GM21737 (cell line): ENCODE data around the gene KRCC1.
A peak's percentile ranks its signal among the peaks of the same experiment; 100 is the strongest.
"Not testable (repeated sequence)": the region's sequence is repeated elsewhere in the genome, so short reads cannot be mapped to it uniquely, and the experiment has no call there.

Experiments
- ATAC-seq: cut with Tn5 transposase; IDR thresholded peaks from one replicate; pipeline ENCODE4 v1.9.1; 2021; ENCODE audit warnings: mild to moderate bottlenecking, moderate library complexity; ENCODE audit not compliant: unreplicated experiment

KRCC1 gene

DNA sequence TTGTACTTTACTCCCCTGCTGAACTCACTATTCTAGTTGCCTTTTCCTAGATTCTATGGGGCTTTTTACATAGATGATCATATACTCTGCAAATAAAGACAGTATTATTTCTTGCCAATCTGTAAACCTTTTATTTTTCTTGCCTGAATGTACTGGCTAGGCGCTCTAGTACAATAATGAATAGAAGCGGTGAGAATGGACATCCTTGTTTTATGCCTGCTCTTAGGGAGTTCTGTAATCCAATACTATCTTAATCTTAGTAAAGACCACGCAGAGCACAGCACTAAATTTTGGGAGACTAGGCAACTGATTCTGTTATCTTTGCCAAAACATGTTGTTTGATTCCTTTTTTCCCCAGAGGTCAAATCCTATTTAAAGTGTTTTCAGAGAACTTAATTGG is 7.0 kb downstream of the KRCC1 start:
- ATAC-seq, result no peak

DNA sequence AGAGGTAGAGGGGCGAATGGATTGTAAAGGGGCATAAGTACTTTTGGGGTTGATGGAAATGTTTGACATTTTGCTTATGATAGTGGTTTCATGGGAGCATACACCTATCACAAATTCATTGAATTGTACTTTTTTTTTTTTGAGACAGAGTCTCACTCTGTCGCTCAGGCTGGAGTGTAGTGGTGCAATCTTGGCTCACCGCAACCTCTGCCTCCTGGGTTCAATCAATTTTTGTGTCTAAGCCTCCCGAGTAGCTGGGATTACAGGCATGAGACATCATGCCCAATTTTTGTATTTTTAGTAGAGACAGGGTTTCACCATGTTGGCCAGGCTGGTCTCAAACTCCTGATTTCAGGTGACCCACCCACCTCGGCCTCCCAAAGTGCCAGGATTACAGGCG is 10.0 kb downstream of the KRCC1 start:
- not testable (repeated sequence) for ATAC-seq

DNA sequence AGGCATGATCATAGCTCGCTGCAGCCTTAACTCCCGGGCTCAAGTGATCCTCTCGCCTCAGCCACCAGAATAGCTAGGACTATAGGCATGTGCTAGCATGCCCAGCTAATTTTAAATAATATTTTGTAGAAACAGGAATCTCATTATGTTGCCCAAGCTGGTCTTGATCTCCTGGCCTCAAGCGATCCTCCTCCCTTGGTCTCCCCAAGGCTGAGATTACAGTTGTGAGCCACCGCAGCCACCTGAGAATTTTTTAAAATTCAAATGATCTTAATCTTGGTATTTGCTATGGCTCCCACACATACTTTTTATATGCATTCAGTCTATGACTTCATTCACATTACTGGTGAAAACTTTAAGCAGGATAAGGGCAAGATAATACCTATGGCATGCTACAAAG is 13.1 kb downstream of the KRCC1 start:
- ATAC-seq, result no peak

DNA sequence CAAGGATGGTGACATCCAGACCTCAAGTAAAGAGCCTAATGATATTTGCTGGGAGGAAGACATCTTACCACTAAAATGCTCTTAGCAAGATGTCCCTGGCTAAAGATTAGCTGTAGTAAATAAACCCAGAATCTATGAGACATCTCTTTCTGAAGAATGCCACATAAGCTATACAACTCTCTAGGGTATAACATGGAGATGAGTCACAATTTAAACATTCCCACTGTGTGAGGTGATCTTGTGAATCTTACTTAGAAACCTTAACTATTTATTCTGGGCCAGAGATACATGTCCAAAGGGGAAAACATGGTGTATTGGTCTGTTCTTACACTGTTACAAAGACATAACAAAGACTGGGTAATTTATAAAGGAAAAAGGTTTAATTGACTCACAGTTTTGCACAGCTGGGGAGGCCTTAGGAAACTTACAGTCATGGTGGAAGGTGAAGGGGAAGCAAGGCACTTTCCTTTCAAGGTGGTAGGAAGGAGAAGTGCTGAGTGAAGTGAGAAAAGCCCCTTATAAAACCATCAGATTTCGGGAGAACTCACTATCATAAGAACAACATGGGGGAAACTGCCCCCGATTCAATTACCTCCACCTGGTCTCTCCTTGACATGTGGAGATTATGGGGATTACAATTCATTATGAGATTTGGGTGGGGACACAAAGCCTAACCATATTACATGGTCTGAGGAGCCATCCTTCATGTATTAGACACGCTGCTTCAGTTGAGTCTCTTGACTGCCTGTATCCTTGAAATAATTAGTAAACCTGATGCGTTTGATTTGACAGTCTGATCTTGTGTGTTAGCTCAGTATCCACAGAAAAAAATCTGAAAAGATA is 17.1 kb downstream of the KRCC1 start:
- no peak for ATAC-seq

DNA sequence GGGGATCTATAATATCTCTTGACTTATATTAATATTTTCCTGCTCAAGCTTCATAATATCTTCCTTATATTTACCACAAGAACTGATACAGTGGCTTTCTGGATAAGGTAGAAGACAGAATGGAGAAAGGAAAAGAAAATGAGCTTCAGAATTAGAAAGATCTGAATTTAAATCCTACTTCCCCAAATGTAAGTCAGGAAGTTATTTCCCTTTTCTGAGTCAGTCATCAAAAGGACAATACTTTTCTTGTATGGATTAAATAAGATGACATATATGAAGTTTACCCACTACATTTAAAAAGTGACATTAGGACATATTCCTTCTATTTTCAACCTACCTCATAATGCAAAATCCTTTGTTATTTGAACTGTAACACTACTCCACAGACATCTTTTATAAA is 19.0 kb downstream of the KRCC1 start:
- no peak for ATAC-seq

DNA sequence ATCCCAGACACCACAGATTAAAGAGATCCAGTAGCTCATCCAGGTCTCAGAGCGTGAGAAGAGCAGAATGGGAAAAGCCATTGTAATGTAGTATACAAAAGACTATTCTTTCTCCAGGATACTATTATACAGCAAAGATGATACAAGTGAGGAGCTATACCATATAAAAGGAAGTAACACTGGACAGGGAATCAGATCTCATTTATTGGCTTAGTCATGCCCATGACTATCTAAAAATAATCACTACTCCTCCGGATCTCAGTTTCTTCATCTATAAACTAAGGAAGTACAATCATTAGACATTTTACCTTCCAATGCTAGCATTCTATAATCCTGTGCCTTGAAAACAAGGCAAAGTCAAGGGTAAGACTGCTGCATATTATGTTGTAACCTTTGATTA is 19.4 kb downstream of the KRCC1 start:
- ATAC-seq, result no peak

DNA sequence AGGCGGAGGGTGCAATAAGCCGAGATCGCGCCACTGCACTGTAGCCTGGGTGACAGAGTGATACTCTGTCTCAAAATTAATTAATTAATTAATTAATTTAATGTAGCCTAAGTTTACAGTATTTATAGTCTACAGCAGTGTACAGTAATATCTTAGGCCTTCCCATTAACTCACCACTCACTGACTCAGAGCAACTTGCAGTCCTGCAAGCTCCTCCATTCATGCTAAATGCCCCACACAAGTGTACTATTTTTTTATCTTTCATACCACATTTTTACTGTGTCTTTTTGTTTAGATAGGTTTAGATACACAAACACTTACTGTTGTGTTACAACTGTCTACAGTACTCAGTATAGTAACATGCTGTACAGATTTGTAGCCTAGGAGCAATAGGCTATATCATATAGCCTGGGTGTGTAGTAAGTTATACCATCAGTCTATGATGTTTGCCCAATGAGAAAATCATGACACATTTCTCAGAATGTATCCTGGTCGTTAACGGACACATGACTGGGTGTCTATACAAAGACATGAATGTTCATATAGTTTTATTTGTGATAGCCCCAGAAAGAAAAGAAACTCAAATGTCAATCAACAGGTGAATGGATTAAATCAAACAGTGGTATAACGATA is 23.4 kb downstream of the KRCC1 start:
- ATAC-seq, result no peak

DNA sequence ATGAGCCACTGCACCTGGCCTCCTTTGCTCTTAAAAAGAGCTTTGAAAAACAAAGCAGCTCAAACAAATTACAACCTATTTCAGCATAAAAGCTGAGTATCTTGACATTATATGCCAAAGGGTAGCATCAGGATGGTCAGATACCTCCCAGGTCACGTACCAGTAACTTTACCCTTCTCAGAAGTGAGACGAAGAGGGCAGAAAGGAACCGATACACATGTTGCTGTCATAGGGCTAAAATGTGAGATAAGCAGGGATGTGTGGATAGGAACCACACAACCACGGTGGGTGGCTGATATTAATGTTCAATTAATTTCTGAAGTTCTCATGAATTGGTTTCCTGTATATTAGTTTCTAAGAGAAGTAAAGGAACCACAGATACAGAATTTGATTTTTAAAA is 26.7 kb downstream of the KRCC1 start:
- no peak for ATAC-seq

DNA sequence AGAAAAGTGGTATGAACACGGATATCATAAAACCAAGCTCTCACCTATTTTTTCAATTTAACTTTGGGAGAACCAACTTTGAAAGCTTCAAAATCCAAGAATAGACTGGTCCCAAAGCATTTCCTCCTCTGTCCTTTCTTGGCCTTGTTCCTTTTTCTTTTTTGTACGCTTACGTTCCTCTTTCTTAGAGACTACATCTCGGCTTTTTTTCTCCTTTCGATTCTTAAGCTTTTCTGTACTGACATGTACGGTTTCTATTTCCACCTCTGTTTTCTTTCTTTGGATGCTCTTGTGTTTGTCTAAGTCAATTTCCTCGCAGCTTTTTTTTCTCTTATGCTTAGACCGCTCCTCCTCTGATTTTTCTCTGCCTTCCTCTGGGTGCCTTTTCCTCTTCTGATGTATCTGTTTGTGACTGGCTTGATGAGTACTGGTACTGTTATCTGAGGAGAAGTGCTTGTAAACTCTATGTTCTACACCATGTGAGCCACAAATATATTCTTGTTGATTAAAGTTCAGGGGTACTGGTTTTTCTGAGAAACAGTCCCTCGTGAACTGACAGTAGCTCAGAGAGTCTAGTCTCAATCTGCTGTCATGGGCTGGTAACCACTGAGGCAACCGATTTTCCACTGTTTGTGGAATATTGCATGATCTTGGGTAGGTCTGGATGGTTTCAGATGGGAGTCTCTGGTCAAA is 27.7 kb downstream of the KRCC1 start:
- ATAC-seq, result no peak

DNA sequence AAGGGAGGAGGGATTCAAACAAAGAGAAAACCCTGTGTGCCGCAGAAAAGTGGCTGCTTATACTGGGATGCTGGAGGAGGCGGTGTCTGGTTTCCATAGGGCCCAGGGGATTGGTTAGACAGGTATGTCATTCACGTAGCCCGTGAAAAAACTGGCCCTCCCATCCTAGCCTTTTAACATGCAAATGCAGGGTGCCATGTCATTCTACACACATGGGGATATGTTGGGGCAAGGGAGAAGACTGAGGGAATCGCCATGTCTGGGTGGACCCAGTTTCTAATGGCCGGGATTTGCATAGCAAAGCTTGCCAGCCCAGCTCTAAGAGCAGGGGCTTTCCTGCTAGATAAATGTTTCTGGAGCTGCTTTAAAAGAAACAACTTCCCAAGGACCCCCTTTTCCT is 31.1 kb downstream of the KRCC1 start:
- ATAC-seq, result no peak

DNA sequence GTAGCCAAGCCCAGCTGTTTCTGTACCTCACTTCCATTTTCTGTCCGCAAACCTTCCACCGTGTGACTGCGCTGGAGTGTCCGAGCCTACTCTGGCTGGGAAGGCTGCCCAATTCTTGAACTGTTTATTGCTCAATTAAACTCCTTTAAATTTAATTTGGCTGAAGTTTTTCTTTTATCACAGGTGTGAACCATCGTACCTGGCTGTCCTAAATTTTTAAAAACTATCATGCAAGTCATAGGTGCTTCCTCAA is 33.0 kb downstream of the KRCC1 start:
- ATAC-seq, result no peak

DNA sequence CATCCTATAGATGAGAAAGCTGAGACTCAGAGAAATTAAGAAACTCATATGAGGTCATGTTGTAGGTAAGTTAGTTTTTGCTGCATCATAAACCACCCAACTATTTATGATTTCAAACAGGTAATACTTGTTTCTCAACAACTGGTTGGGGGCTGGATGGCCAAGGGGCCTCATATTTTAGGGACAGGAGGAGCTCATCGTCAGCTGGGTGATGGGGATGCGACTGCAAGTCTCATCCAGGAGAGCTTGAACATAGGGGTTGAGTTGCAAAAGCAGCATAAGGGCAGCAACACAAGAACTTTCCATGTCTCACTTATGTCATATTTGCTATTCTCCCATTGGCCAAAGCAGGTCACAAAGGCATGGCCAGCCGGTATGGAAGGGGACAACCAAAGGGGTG is 35.6 kb downstream of the KRCC1 start:
- ATAC-seq, result no peak

DNA sequence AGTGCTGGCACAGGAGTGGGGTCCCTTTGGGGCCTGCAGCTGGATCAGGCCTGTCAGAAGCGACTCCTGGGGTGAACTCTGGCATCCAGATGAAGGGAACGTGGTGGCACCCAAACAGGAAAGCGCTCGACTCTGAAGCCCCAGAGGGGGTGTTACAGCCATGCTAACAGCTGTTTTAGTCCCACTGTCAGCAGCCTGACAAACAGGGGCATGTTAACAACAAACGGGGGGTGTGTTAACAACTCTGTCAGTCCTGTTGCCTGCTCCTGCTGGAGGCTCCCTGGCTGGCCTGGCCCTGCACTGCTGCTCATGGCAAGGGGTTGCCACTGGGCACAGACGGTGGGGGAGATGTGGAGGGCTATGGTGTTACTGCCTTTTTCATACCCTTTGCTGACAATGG is 36.7 kb downstream of the KRCC1 start:
- no peak for ATAC-seq

DNA sequence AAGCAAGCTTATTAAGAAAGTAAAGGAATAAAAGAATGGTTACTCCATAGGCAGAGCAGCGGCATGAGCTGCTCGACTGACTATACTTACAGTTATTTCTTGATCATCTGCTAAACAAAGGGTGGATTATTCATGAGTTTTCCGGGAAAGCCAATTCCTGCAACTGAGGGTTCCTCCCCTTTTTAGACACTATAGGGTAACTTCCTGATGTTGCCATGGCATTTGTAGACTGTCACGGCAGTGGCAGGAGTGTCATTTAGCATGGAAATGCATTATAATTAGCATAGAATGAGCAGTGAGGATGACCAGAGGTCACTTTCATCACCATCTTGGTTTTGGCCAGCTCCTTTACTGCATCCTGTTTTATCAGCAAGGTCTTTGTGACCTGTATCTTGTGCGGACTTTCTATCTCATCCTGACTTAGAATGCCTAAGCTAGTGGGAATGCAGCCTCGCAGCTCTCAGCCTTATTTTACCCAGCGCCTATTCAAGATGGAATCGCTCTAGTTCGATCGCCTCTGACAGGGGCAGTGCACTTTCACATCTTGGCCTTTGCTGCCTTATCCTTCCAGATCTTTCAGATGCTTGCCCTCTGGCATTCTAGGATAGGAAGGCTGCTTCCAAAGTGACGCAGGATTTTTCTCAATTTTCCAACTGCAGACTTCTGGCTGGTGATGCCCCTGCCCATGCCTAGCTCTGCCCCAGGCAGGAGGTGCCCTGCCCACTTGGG is 37.3 kb downstream of the KRCC1 start:
- not testable (repeated sequence) for ATAC-seq

DNA sequence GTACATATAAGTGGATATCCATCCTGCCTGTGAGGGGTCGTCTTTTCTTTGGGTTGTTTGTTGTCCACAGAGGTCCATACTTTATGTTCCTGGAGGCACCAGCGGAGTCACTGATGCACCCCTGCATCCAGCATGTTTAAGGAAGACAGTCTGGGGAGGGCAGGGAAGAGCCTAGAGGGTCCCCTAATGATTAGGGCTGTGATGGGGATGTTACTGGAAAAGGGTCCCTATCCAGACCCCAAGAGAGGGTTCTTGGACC is 37.9 kb downstream of the KRCC1 start:
- not testable (repeated sequence) for ATAC-seq

DNA sequence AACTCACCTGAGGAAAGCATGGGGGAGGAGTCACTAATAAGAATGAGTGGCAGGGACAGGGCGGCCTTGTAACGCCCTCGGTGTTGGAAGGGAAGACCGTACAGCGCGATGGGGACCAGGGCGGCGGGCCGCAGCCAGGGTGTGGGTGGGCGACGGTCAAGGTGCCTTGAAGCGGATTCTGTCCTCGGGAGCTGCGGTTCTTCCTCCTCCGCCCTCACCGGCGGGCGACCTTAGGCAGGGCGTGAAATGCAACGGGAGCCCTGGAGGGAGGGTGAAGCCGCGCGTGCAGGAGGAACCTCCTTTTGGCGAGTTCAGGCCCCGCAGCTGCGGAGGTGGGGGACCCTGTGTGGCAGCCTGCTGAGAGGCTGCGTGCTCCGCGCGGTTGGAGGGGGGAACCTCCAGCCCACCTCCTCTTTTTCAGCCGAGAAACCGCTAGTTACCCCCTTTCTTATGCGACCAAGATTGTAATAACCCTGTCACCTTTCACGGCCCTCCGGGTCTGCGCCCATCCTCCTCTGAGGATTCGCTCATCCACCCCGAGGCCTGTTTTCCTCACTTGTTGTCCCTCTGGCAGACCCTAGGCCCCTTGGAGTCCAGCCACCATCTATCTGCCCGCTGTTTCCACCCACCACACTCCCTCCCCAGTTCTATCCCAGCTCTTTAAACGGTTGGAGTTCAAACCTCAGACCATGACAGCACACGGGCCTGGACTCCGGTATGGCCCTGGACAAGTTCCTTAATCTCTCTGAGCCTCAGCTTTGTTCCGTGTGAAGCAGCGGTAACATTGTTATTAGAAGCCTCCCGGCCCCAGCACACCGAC is 38.4 kb downstream of the KRCC1 start:
- ATAC-seq, result peak; percentile 54

DNA sequence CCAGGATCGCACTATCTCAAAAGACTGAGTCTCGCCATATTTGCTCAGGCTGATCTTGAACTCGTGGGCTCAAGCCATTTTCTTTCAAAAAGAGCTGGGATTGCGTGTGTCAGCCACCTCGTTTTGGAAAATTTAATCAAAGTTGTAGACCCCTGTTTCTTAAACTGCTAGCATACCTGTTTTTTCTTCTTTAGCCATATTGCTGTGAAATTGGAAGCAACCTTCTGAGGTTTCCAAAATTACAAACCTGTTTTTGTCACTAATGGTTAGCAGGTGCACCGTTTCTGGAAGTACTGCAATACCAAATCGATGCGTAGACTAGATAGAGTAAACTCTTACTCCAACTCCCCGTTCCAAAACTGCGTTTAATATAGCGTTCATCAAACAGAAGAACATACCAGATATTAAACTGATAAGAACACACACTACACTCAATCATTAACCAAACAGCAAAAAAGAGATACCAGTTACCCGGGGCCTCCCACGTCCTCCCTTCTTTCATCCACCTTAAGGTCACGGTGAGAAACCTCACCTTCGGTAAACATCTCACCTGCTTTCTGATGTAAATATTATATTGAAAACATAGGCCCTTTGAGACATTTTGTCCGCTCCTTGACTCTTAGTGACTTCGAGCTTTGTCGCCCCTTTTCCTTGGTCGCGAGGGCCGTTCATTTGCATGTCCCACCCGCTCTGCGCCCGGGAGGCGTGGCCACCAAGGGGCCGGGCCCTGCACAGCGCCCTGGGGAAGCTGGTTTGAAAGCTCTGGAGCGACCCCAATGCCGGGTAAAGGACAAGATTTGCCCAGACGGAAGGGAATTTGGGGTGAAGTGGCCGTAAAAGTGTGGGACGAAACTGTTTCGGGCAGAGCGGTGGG is 39.3 kb downstream of the KRCC1 start, which contains the start of gene RNU2-63P:
Gene RNU2-63P, minus strand, starts transcription at position 462 of the 874 bp plus-strand sequence.
- ATAC-seq, result peak; percentile 85

DNA sequence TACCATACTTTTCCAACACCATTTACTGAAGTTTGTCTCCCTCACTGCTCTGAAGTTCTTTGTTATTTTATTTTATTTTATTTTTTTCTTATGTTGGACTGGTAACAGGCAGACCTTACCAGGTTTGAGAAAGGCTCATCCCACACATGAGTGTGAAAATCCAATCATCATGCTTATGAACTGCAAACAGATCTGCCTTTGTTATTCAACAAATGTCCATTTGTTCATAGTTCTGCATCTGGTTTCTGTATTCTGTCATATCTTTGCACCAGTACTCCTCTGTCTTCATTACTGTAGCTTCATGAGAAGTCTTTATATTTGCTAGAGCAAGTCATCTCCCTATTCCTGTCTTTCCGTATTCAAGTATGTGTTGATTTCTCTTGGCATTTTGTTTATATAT is 44.6 kb downstream of the KRCC1 start:
- ATAC-seq, result no peak

DNA sequence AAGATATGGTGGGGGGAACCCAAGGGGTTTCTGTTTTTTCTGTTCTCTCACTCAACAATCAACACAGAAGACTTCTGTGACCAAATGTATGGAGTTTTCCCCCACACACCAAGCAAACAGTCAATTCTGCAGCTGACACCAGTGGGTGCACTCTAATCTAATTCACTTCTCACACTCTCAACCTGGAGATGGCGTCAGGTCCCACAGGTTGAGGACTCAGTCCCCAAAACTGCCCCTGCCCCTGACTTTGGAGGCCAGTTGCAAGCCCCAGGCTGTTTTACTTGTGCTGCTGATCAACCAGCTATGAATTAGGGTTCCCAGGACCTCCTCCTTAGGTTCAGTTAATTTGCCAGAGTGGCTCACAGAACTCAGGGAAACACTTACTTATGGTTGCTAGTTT is 45.4 kb downstream of the KRCC1 start:
- ATAC-seq, result no peak

DNA sequence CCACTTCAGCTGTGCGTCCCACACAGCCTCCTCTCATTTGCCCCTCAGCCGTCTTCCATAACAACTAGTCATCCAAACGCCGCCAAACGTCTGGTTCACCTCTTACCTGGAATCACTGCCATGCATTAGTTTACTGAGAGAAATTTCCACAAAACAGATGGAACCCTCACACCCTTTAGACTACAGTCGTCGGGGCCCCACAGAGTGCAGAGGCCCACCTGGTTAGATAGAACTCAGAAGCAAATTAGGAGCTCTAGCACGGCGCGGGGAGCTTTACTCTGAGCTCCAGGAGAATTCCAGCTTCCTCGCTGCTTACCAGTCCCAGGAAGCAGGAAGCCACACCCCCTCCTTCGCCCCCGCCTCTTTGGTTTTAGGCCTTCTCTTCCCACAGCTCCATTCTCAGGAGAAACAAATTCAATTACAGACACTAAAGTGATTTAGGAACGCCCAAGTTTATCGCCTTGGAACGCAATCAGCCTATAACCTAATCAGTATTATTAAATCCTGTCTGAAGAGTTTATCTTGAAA is 48.6 kb downstream of the KRCC1 start:
- ATAC-seq, result no peak
